IPS-15b (cell line): ENCODE measurements around the gene NCOA3.

Experiments used
- H3K27me3 ChIP-seq: one replicate; pipeline ENCODE4 v1.6.1; 2013; ENCODE audit warnings: low read length; ENCODE audit not compliant: control insufficient read depth, insufficient read depth
- H3K36me3 ChIP-seq: one replicate; pipeline ENCODE4 v1.6.1; 2013; ENCODE audit warnings: low read length; ENCODE audit not compliant: control insufficient read depth, insufficient read depth
- H3K4me1 ChIP-seq: one replicate; pipeline ENCODE4 v1.6.1; 2013; ENCODE audit warnings: mild to moderate bottlenecking, low read length; ENCODE audit not compliant: control insufficient read depth, insufficient read depth
- H3K4me3 ChIP-seq: one replicate; pipeline ENCODE4 v1.5.1; 2013; ENCODE audit warnings: low read depth, low read length
- H3K9ac ChIP-seq: one replicate; pipeline ENCODE4 v1.6.1; 2013; ENCODE audit warnings: low read depth, mild to moderate bottlenecking, low read length
- H3K9me3 ChIP-seq: one replicate; pipeline ENCODE4 v1.6.1; 2013; ENCODE audit warnings: mild to moderate bottlenecking, low read length; ENCODE audit not compliant: control insufficient read depth, insufficient read depth

The NCOA3 gene

DNA sequence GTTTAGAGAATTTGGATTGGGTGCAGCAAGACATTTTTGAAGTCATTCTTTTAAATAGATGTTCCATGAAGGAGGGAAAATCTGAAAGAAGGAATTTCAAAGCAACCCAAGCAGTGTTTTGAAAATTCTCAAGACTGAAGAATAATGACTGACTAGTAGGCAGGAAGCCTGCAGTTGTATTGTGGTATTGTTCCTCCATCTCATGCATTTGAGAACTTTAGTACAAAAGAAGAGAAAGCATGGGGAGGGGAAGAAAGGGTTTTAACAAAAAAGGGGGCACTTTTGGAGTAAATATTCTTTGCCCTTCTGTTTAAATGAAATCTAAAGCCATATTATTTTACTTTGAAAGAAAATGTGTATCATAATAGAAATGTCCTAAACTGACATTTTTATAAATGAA lies 6.6 kb downstream of the NCOA3 start:
- H3K4me1 ChIP-seq: peaks cover 18% of the 10 kb centered on the region
- H3K9me3 ChIP-seq: no peaks in the 10 kb centered on the region
- no peak overlapping the region for H3K9ac ChIP-seq
- no peak overlapping the region for H3K4me3 ChIP-seq
- H3K27me3 ChIP-seq: no peaks in the 10 kb centered on the region
- no peaks in the 10 kb centered on the region for H3K36me3 ChIP-seq

GRCh38 chr20:47509104-47509661 lies 7.5 kb downstream of the NCOA3 start:
- Histone ChIP-seq H3K4me3 (no peak overlapping the region), H3K9me3 (no peaks in the 10 kb centered on the region), H3K4me1 (peaks cover 13% of the 10 kb centered on the region), H3K27me3 (no peaks in the 10 kb centered on the region), H3K9ac (no peak overlapping the region), H3K36me3 (no peaks in the 10 kb centered on the region)

DNA sequence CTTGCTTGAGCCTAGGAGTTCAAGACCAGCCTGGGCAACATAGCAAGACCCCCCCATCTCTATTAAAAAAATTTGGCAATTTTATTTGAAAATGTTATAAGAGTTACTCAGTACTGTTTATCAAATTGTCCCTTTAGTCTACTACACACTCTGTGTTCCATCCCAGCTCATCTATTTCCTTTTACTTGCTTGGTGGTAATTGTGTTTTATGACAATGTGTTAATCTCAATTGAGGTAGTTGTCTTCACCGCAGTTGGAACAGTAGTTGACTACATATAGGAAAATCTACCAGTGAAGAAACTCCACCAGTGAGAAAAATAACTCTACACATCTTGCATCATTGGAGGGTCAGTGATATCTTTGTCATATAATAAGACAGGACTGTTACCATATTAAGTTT lies 8.0 kb downstream of the NCOA3 start:
- Histone ChIP-seq H3K4me3 (no peak overlapping the region), H3K27me3 (no peaks in the 10 kb centered on the region), H3K9ac (no peak overlapping the region), H3K4me1 (peaks cover 13% of the 10 kb centered on the region), H3K9me3 (no peaks in the 10 kb centered on the region), H3K36me3 (no peaks in the 10 kb centered on the region)

GRCh38 chr20:47515843-47516242 lies 14.2 kb downstream of the NCOA3 start:
- Histone ChIP-seq H3K9me3 (peaks cover 4% of the 10 kb centered on the region), H3K4me3 (no peak overlapping the region), H3K9ac (no peak overlapping the region), H3K36me3 (peaks cover 8% of the 10 kb centered on the region), H3K4me1 (no peaks in the 10 kb centered on the region), H3K27me3 (no peaks in the 10 kb centered on the region)

GRCh38 chr20:47521059-47521808 lies 19.5 kb downstream of the NCOA3 start:
- no peak overlapping the region for H3K9ac ChIP-seq

DNA sequence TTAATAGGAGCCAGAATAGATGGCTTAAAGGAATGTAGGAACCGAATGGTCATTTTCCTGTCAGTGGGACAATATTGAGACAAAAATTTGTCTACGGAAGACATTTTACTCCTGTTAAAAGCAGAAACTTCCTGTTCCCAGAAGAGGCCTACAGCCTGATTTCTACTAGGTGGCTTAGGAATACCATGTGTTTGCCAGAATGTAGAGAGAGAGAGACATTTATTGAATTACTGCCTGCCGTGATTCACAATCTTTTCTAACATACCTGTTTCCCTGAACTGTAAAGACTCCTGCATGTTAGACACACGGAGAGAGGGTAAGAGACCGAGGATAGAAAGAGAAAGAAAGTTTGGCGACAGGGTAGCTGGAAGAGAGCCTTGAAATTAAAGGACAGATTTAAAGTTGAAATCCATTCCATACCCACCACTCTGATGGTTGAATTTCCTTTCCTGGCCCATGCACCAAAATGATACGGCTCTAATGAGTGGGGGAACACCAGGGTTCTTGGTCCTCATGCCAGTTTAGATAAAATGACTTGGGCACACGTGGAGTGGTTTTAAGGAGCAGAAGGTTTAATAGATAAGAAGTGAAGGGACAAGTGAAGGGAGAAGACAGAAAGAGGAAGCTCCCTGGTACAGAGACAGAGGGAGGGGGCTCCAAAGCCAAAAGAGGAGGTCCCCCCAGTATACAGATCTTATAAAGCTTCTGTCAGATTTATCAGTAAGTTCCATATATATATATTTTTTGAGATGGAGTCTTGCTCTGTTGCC lies 22.5 kb downstream of the NCOA3 start:
- Histone ChIP-seq H3K9me3 (peaks cover 10% of the 10 kb centered on the region), H3K9ac (no peak overlapping the region), H3K4me1 (no peaks in the 10 kb centered on the region), H3K4me3 (no peak overlapping the region), H3K36me3 (peaks cover 9% of the 10 kb centered on the region), H3K27me3 (no peaks in the 10 kb centered on the region)

More at GRCh38 chr20:47521059-47521808, 19.5 kb downstream of the NCOA3 start:
- no peaks in the 10 kb centered on the region for H3K27me3 ChIP-seq
- H3K9me3 ChIP-seq: peaks cover 10% of the 10 kb centered on the region
- peaks cover 13% of the 10 kb centered on the region for H3K36me3 ChIP-seq
- H3K4me1 ChIP-seq: no peaks in the 10 kb centered on the region
- no peak overlapping the region for H3K4me3 ChIP-seq

- no peaks in the 10 kb centered on the region for H3K36me3 ChIP-seq
- H3K9ac ChIP-seq: no peak overlapping the region
- no peaks in the 10 kb centered on the region for H3K9me3 ChIP-seq
- H3K4me3 ChIP-seq: no peak overlapping the region
- H3K27me3 ChIP-seq: no peaks in the 10 kb centered on the region
- H3K4me1 ChIP-seq: no peaks in the 10 kb centered on the region
Observed at GRCh38 chr20:47527004-47527800, 25.5 kb downstream of the NCOA3 start.

DNA sequence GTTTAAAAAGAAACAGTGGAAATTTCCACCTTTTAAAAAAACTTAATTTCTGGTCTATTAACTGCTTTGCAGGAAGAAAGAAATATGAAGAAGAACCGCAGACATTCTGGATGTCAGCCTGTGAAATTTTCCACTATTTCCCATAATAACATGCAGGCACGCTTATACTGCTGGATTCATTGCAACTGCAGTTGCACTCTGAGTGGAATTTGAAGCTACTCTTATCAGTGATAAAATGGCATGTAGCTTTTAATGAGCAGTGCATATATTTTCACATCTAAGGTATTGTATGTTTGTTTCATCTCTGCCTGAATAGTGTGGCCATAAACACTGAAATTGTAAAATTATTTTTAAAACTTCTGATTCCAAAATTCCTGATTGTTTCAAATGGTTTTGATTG lies 28.2 kb downstream of the NCOA3 start:
- peaks cover 2% of the 10 kb centered on the region for H3K4me1 ChIP-seq
- H3K9me3 ChIP-seq: no peaks in the 10 kb centered on the region
- H3K27me3 ChIP-seq: no peaks in the 10 kb centered on the region
- H3K9ac ChIP-seq: no peak overlapping the region
- H3K36me3 ChIP-seq: no peaks in the 10 kb centered on the region
- no peak overlapping the region for H3K4me3 ChIP-seq

GRCh38 chr20:47531458-47531857 lies 29.8 kb downstream of the NCOA3 start:
- Histone ChIP-seq H3K27me3 (no peaks in the 10 kb centered on the region), H3K9ac (no peak overlapping the region), H3K36me3 (no peaks in the 10 kb centered on the region), H3K4me1 (peaks cover 2% of the 10 kb centered on the region), H3K9me3 (no peaks in the 10 kb centered on the region), H3K4me3 (no peak overlapping the region)

DNA sequence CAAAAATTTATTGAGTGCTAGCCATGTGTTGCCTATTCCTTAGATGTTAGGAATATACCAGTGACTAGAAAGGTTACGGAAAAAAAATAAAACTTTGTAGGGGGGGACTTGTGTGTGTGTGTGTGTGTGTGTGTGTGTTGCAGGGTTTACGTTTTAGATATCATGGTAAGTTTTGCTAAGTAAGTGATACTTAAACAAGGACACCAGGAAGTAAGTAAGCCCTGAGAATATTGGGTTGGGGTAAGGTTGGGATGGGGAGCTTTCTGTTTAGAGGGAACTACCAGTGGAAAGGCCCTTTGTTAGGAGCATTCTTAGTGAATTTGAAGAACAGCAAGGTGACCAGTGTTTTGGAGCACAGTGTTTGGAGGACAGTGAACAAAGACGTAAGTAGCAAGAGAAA lies 30.3 kb downstream of the NCOA3 start:
- H3K4me1 ChIP-seq: peaks cover 2% of the 10 kb centered on the region
- H3K36me3 ChIP-seq: no peaks in the 10 kb centered on the region
- H3K27me3 ChIP-seq: no peaks in the 10 kb centered on the region
- H3K9me3 ChIP-seq: no peaks in the 10 kb centered on the region
- no peak overlapping the region for H3K9ac ChIP-seq
- H3K4me3 ChIP-seq: no peak overlapping the region

- no peaks in the 10 kb centered on the region for H3K27me3 ChIP-seq
- no peak overlapping the region for H3K9ac ChIP-seq
- no peaks in the 10 kb centered on the region for H3K9me3 ChIP-seq
- no peaks in the 10 kb centered on the region for H3K36me3 ChIP-seq
- peaks cover 2% of the 10 kb centered on the region for H3K4me1 ChIP-seq
- no peak overlapping the region for H3K4me3 ChIP-seq
Observed at GRCh38 chr20:47533518-47534062, 31.9 kb downstream of the NCOA3 start.
